Peyer's patch (tissue), 4 donors: ENCODE results near the gene STING1.

Experiments
- POLR2A ChIP-seq, 2 donors: fragments of 450-650 bp; IDR thresholded peaks; one replicate each; pipeline ENCODE4 v1.5.1; 2017; ENCODE audit warnings: antibody characterized with exemption in 2 of 2, mild to moderate bottlenecking in 2 of 2, moderate library complexity in 2 of 2
- TF ChIP-seq, protein P1 (sequence below), 6 experiments: fragments of 450-650 bp in 4 of 6; fragments of 200-600 bp in 2 of 6; sonication (generic) in 1 of 6; IDR thresholded peaks; one replicate each; pipeline ENCODE4 v1.5.1; 2017 to 2019; ENCODE audit warnings: antibody characterized with exemption in 6 of 6, mild to moderate bottlenecking in 3 of 6, moderate library complexity in 1 of 6

DNA sequence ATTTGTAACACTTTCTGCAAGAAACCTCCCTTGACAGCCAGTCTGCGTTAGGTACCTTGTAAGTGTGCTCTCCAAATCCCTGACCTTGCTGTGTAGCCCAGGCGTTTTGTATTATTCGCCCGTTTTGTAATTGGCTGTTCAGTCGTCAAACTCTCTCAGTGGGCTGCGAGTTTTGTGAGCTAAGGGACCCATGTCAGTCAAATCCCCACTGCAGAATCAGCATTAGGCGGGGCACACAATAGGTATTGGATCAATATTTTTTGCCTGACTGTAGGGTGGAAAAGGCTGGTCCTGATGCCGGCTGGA, 43.9 kb downstream of the STING1 start:
- TF ChIP-seq, protein P1, sequence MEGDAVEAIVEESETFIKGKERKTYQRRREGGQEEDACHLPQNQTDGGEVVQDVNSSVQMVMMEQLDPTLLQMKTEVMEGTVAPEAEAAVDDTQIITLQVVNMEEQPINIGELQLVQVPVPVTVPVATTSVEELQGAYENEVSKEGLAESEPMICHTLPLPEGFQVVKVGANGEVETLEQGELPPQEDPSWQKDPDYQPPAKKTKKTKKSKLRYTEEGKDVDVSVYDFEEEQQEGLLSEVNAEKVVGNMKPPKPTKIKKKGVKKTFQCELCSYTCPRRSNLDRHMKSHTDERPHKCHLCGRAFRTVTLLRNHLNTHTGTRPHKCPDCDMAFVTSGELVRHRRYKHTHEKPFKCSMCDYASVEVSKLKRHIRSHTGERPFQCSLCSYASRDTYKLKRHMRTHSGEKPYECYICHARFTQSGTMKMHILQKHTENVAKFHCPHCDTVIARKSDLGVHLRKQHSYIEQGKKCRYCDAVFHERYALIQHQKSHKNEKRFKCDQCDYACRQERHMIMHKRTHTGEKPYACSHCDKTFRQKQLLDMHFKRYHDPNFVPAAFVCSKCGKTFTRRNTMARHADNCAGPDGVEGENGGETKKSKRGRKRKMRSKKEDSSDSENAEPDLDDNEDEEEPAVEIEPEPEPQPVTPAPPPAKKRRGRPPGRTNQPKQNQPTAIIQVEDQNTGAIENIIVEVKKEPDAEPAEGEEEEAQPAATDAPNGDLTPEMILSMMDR (IDR thresholded peaks at IDR 0.05), result no peak
- no peak for TF ChIP-seq POLR2A (IDR thresholded peaks at IDR 0.05)
